ENCODE results near the gene SEMA3G.

The SEMA3G gene

GRCh38 chr3:52444860-52445793 lies at the start of gene SEMA3G:
Gene SEMA3G, minus strand, starts transcription at chr3:52445103. Its CDS starts 76 bp downstream, at chr3:52445027.
- no peak for FAIRE-seq

GRCh38 chr3:52494445-52494844 lies 49.5 kb upstream of the SEMA3G start:
- no peak for FAIRE-seq

GRCh38 chr3:52493232-52494017 lies 48.5 kb upstream of the SEMA3G start:
- no peak for FAIRE-seq

- FAIRE-seq, result no peak
Observed at GRCh38 chr3:52492059-52492458, 47.2 kb upstream of the SEMA3G start.

GRCh38 chr3:52490939-52491526 lies 46.1 kb upstream of the SEMA3G start:
- FAIRE-seq, result no peak

GRCh38 chr3:52490035-52490938 lies 45.4 kb upstream of the SEMA3G start:
- FAIRE-seq, result no peak

- no peak for FAIRE-seq
Observed at GRCh38 chr3:52489453-52489852, 44.5 kb upstream of the SEMA3G start.

- FAIRE-seq, result no peak
Observed at GRCh38 chr3:52488746-52489145, 43.8 kb upstream of the SEMA3G start.

- no peak for FAIRE-seq
Observed at GRCh38 chr3:52487788-52488691, 43.1 kb upstream of the SEMA3G start.

- FAIRE-seq, result no peak
Observed at GRCh38 chr3:52487050-52487787, 42.3 kb upstream of the SEMA3G start.

GRCh38 chr3:52484680-52485461 lies 40.0 kb upstream of the SEMA3G start:
- FAIRE-seq, result no peak

GRCh38 chr3:52483577-52484381 lies 38.9 kb upstream of the SEMA3G start:
- FAIRE-seq, result no peak

GRCh38 chr3:52483081-52483480 lies 38.2 kb upstream of the SEMA3G start:
- FAIRE-seq, result no peak

GRCh38 chr3:52481819-52482521 lies 37.1 kb upstream of the SEMA3G start:
- FAIRE-seq, result no peak

- no peak for FAIRE-seq
Observed at GRCh38 chr3:52480768-52481715, 36.1 kb upstream of the SEMA3G start.

GRCh38 chr3:52479877-52480575 lies 35.1 kb upstream of the SEMA3G start:
- FAIRE-seq, result no peak

All from colon (tissue), 2 donors.